Neuronal stem cell (in vitro differentiated cells): ENCODE measurements around the gene SYT4.

Source experiments
- DNase-seq: peaks from one replicate; pipeline ENCODE4 v3.0.0-alpha.2; 2013; ENCODE audit warnings: low spot score
- H2AFZ ChIP-seq: one replicate; pipeline ENCODE4 v1.6.1; 2013; ENCODE audit warnings: mild to moderate bottlenecking, low read length, inconsistent platforms
- H2AK5ac ChIP-seq: 2 replicates; pipeline ENCODE4 v1.6.1; 2013; ENCODE audit warnings: low read depth, mild to moderate bottlenecking, inconsistent platforms, low read length, moderate library complexity, mixed read lengths
- H2BK120ac ChIP-seq: 2 replicates; pipeline ENCODE4 v1.6.1; 2013; ENCODE audit warnings: low read depth, mild to moderate bottlenecking, inconsistent platforms, low read length, moderate library complexity, mixed read lengths
- H2BK12ac ChIP-seq: one replicate; pipeline ENCODE4 v1.6.1; 2013; ENCODE audit warnings: low read length, inconsistent platforms
- H2BK15ac ChIP-seq: 2 replicates; pipeline ENCODE4 v1.6.1; 2013; ENCODE audit warnings: mild to moderate bottlenecking, low read length, inconsistent platforms, mixed read lengths
- H2BK5ac ChIP-seq: one replicate; pipeline ENCODE4 v1.6.1; 2013; ENCODE audit warnings: inconsistent platforms, mild to moderate bottlenecking, low read length, moderate library complexity
- H3K14ac ChIP-seq: one replicate; pipeline ENCODE4 v1.6.1; 2013; ENCODE audit warnings: low read length, inconsistent platforms
- H3K18ac ChIP-seq: 2 replicates; pipeline ENCODE4 v1.6.1; 2013; ENCODE audit warnings: low read length, inconsistent platforms
- H3K23ac ChIP-seq: 2 replicates; pipeline ENCODE4 v1.6.1; 2013; ENCODE audit warnings: low read depth, mild to moderate bottlenecking, mixed read lengths, low read length, inconsistent platforms; ENCODE audit not compliant: poor library complexity
- H3K27ac ChIP-seq: replicated peaks from 3 replicates; pipeline ENCODE4 v1.5.1; 2013; ENCODE audit warnings: low read length, inconsistent platforms
- H3K27me3 ChIP-seq, 3 experiments: 2 replicates each; pipeline ENCODE4 v1.6.1; 2013; ENCODE audit warnings: low read length in 3 of 3, mild to moderate bottlenecking in 2 of 3, inconsistent platforms in 1 of 3, low read depth in 1 of 3, mixed read lengths in 1 of 3, moderate library complexity in 1 of 3; ENCODE audit not compliant: control insufficient read depth in 3 of 3, insufficient read depth in 3 of 3
- H3K36me3 ChIP-seq, 2 donors: replicated peaks in 1 of 2; 2 replicates each; pipeline ENCODE4 v1.6.1; 2013; ENCODE audit warnings: low read length in 2 of 2; ENCODE audit not compliant: control insufficient read depth in 2 of 2, insufficient read depth in 2 of 2
- H3K4ac ChIP-seq: 2 replicates; pipeline ENCODE4 v1.6.1; 2013; ENCODE audit warnings: inconsistent platforms, mild to moderate bottlenecking, low read length, moderate library complexity
- H3K4me1 ChIP-seq, 2 donors: 1 replicate in 1 of 2; 2 replicates in 1 of 2; pipeline ENCODE4 v1.6.1; 2013; ENCODE audit warnings: low read length in 2 of 2, low read depth in 1 of 2; ENCODE audit not compliant: control insufficient read depth in 2 of 2, insufficient read depth in 1 of 2
- H3K4me2 ChIP-seq: one replicate; pipeline ENCODE4 v1.6.1; 2013; ENCODE audit warnings: mild to moderate bottlenecking, low read length, inconsistent platforms; ENCODE audit not compliant: insufficient read depth, poor library complexity, severe bottlenecking
- H3K4me3 ChIP-seq, 2 donors: 2 replicates each; pipeline ENCODE4 v1.5.1; 2013; ENCODE audit warnings: low read length in 2 of 2, mild to moderate bottlenecking in 2 of 2, inconsistent platforms in 1 of 2, moderate library complexity in 1 of 2
- H3K79me1 ChIP-seq: one replicate; pipeline ENCODE4 v1.6.1; 2013; ENCODE audit warnings: low read depth, mild to moderate bottlenecking, inconsistent platforms, low read length, moderate library complexity
- H3K9ac ChIP-seq: one replicate; pipeline ENCODE4 v1.6.1; 2013; ENCODE audit warnings: mild to moderate bottlenecking, low read depth, low read length, inconsistent platforms; ENCODE audit not compliant: poor library complexity
- H3K9me3 ChIP-seq, 2 donors: replicated peaks in 1 of 2; 2 replicates each; pipeline versions ENCODE3 to v1.6.1; 2013; ENCODE audit warnings: low read length in 2 of 2, mild to moderate bottlenecking in 2 of 2, inconsistent platforms in 1 of 2, low read depth in 1 of 2, mixed read lengths in 1 of 2, moderate library complexity in 1 of 2; ENCODE audit not compliant: control insufficient read depth in 2 of 2, insufficient read depth in 1 of 2
- H4K8ac ChIP-seq: one replicate; pipeline ENCODE4 v1.6.1; 2013; ENCODE audit warnings: low read depth, mild to moderate bottlenecking, inconsistent platforms, low read length, moderate library complexity
- H4K91ac ChIP-seq: one replicate; pipeline ENCODE4 v1.6.1; 2013; ENCODE audit warnings: low read length, low read depth, mild to moderate bottlenecking, inconsistent platforms; ENCODE audit not compliant: poor library complexity
- WGBS, 2 donors: extraction: QIAGEN DNeasy Blood & Tissue Kit; methylation state at CpG; one replicate each; pipeline ENCODE4 v1.1.7; 2013; ENCODE audit warnings: missing lambda C conversion rate in 2 of 2, mixed read lengths in 1 of 2; ENCODE audit not compliant: insufficient read length in 2 of 2, insufficient replicate concordance in 1 of 2; ENCODE audit errors: extremely low coverage in 2 of 2; 5-methylcytosine and 5-hydroxymethylcytosine counted together

SYT4 gene

GRCh38 chr18:43248610-43249249 lies 28.6 kb downstream of the SYT4 start:
- no CpG with 5 or more reads among the region's 1 CpG for WGBS, 2 donors
- DNase-seq = no peak
- Histone ChIP-seq H2BK120ac (no peak overlapping the region), H2AK5ac (no peak overlapping the region), H3K9ac (no peak overlapping the region), H3K27ac (no peak overlapping the region), H2BK5ac (no peak overlapping the region), H2BK12ac (no peak overlapping the region), H2AFZ (no peak overlapping the region), H3K18ac (no peak overlapping the region), H3K4me1 (no peaks in the 10 kb centered on the region), H3K36me3 (no peaks in the 10 kb centered on the region), H3K23ac (no peak overlapping the region), H4K8ac (no peak overlapping the region), H4K91ac (no peak overlapping the region), H3K27me3 (no peaks in the 10 kb centered on the region), H3K9me3 (no peaks in the 10 kb centered on the region), H2BK15ac (no peak overlapping the region), H3K14ac (no peak overlapping the region), H3K79me1 (no peaks in the 10 kb centered on the region), H3K4me3 (no peak overlapping the region), H3K4ac (no peak overlapping the region), H3K4me2 (no peak overlapping the region)

DNA sequence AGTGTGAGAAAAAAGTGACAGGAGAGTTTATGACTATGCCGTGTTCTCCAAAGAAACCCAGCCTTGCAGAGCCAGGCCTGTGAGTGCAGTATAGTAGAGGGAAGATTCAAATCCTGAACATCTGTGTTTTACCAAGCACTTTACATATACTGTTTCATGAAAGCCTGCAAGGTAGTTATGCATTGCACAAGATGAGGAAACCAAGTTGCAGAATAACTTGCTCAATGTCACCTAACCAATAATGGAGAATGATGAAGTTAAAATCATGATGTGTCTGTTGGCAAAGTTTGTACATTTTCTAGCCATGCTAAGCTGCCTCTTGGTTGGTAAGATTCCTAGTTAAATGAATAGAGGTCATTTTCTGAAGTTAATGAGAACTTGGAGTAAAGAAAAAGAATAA lies 29.3 kb downstream of the SYT4 start:
- Histone ChIP-seq H3K4me2 (no peak overlapping the region), H2BK12ac (no peak overlapping the region), H3K4me1 (no peaks in the 10 kb centered on the region), H3K23ac (no peak overlapping the region), H3K27me3 (no peaks in the 10 kb centered on the region), H3K79me1 (no peaks in the 10 kb centered on the region), H3K4ac (no peak overlapping the region), H2BK15ac (no peak overlapping the region), H3K4me3 (no peak overlapping the region), H2AK5ac (no peak overlapping the region), H3K9me3 (no peaks in the 10 kb centered on the region), H3K36me3 (no peaks in the 10 kb centered on the region), H2BK5ac (no peak overlapping the region), H3K9ac (no peak overlapping the region), H3K14ac (no peak overlapping the region), H4K8ac (no peak overlapping the region), H3K18ac (no peak overlapping the region), H3K27ac (no peak overlapping the region), H4K91ac (no peak overlapping the region), H2AFZ (no peak overlapping the region), H2BK120ac (no peak overlapping the region)
- WGBS, 2 donors = no CpG with 5 or more reads among the region's 1 CpG
- no peak for DNase-seq

DNA sequence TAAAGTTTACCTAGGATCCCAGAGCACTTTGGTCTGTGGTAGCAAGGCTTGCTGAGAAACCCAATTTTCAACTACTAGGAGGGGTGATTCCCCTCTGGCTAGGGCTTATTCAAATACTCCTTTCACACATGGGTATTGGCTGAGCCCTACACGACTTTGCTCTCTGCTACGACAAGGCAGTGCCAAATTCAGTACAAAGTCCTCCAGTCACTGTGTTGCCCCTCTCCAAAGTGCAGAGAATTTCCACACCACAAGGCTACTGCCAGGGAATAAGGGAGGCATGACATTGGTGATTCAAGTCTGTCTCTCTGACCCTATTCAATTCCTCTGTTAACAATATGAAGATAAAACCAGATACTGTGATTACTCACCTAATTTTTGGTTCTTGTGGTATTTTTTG lies 38.9 kb downstream of the SYT4 start:
- Histone ChIP-seq H3K4me3 (peak overlapping the region in 1 of 2 donors; percentile 53), H2BK15ac (no peak overlapping the region), H3K4me1 (no peaks in the 10 kb centered on the region), H3K79me1 (peaks cover 1% of the 10 kb centered on the region), H3K4ac (no peak overlapping the region), H3K18ac (no peak overlapping the region), H2BK5ac (no peak overlapping the region), H3K27me3 (no peaks in the 10 kb centered on the region), H3K9me3 (no peaks in the 10 kb centered on the region), H3K27ac (no peak overlapping the region), H2BK12ac (no peak overlapping the region), H4K91ac (no peak overlapping the region), H2BK120ac (no peak overlapping the region), H4K8ac (no peak overlapping the region), H3K9ac (no peak overlapping the region), H2AK5ac (no peak overlapping the region), H3K23ac (no peak overlapping the region), H3K14ac (no peak overlapping the region), H3K36me3 (no peaks in the 10 kb centered on the region), H3K4me2 (no peak overlapping the region), H2AFZ (no peak overlapping the region)
- no CpG with 5 or more reads among the region's 2 CpGs for WGBS, 2 donors
- DNase-seq = no peak

GRCh38 chr18:43236921-43237320 lies 40.4 kb downstream of the SYT4 start:
- H3K27ac ChIP-seq = no peak overlapping the region
- no CpG with 5 or more reads among the region's 2 CpGs for WGBS, 2 donors
- no peak overlapping the region for H2AK5ac ChIP-seq
- H4K8ac ChIP-seq = no peak overlapping the region
- no peaks in the 10 kb centered on the region for H3K36me3 ChIP-seq
- no peaks in the 10 kb centered on the region for H3K27me3 ChIP-seq
- no peak overlapping the region for H4K91ac ChIP-seq
- H2BK120ac ChIP-seq = no peak overlapping the region
- H3K9me3 ChIP-seq = no peaks in the 10 kb centered on the region
- no peak overlapping the region for H2BK15ac ChIP-seq
- H3K18ac ChIP-seq = no peak overlapping the region
- H3K4me1 ChIP-seq = no peaks in the 10 kb centered on the region
- H3K4ac ChIP-seq = no peak overlapping the region
- no peak for DNase-seq
- peaks cover 1% of the 10 kb centered on the region for H3K79me1 ChIP-seq
- H3K14ac ChIP-seq = no peak overlapping the region
- no peak overlapping the region for H3K9ac ChIP-seq
- no peak overlapping the region for H2BK5ac ChIP-seq
- no peak overlapping the region for H3K4me2 ChIP-seq
- no peak overlapping the region for H2BK12ac ChIP-seq
- H3K23ac ChIP-seq = no peak overlapping the region
- H2AFZ ChIP-seq = no peak overlapping the region
- no peak overlapping the region for H3K4me3 ChIP-seq
